ENCODE measurements around the gene HEYL.

The HEYL gene

GRCh38 chr1:39632323-39632681, 7.1 kb downstream of the HEYL start:
- Histone ChIP-seq H3K27me3 (replicated peaks; ENCODE audit: control insufficient read depth, insufficient read depth, low read length, poor library complexity, severe bottlenecking) (no peaks in the 10 kb centered on the region), H3K36me3 (ENCODE audit: control insufficient read depth, insufficient read depth, low read length) (no peaks in the 10 kb centered on the region), H3K4me1 (ENCODE audit: control insufficient read depth, insufficient read depth, low read length, poor library complexity, severe bottlenecking) (no peaks in the 10 kb centered on the region), H3K9me3 (ENCODE audit: control insufficient read depth, low read length) (no peaks in the 10 kb centered on the region), H3K27ac (ENCODE audit: insufficient read depth, low read length, poor library complexity, severe bottlenecking) (no peak overlapping the region), H3K4me3 (ENCODE audit: insufficient read depth, low read depth, low read length, poor library complexity, severe bottlenecking) (no peak overlapping the region)
- DNase-seq = no peak

- no peak for DNase-seq
- no peak overlapping the region for H3K4me3 ChIP-seq (ENCODE audit: insufficient read depth, low read depth, low read length, poor library complexity, severe bottlenecking)
- no peaks in the 10 kb centered on the region for H3K9me3 ChIP-seq (ENCODE audit: control insufficient read depth, low read length)
- H3K36me3 ChIP-seq (ENCODE audit: control insufficient read depth, insufficient read depth, low read length) = no peaks in the 10 kb centered on the region
- no peaks in the 10 kb centered on the region for H3K27me3 ChIP-seq (replicated peaks; ENCODE audit: control insufficient read depth, insufficient read depth, low read length, poor library complexity, severe bottlenecking)
- no peaks in the 10 kb centered on the region for H3K4me1 ChIP-seq (ENCODE audit: control insufficient read depth, insufficient read depth, low read length, poor library complexity, severe bottlenecking)
- H3K27ac ChIP-seq (ENCODE audit: insufficient read depth, low read length, poor library complexity, severe bottlenecking) = no peak overlapping the region
These were observed 7.8 kb downstream of the HEYL start for GRCh38 chr1:39631361-39632322.

- no peaks in the 10 kb centered on the region for H3K36me3 ChIP-seq (ENCODE audit: control insufficient read depth, insufficient read depth, low read length)
- no peak for DNase-seq
- H3K4me3 ChIP-seq (ENCODE audit: insufficient read depth, low read depth, low read length, poor library complexity, severe bottlenecking) = no peak overlapping the region
- no peaks in the 10 kb centered on the region for H3K4me1 ChIP-seq (ENCODE audit: control insufficient read depth, insufficient read depth, low read length, poor library complexity, severe bottlenecking)
- no peak overlapping the region for H3K27ac ChIP-seq (ENCODE audit: insufficient read depth, low read length, poor library complexity, severe bottlenecking)
- no peaks in the 10 kb centered on the region for H3K9me3 ChIP-seq (ENCODE audit: control insufficient read depth, low read length)
- no peaks in the 10 kb centered on the region for H3K27me3 ChIP-seq (replicated peaks; ENCODE audit: control insufficient read depth, insufficient read depth, low read length, poor library complexity, severe bottlenecking)
These were observed 10.6 kb downstream of the HEYL start for GRCh38 chr1:39628807-39629350.

GRCh38 chr1:39626646-39627045, 12.8 kb downstream of the HEYL start:
- Histone ChIP-seq H3K4me1 (ENCODE audit: control insufficient read depth, insufficient read depth, low read length, poor library complexity, severe bottlenecking) (no peaks in the 10 kb centered on the region), H3K9me3 (ENCODE audit: control insufficient read depth, low read length) (no peaks in the 10 kb centered on the region), H3K36me3 (ENCODE audit: control insufficient read depth, insufficient read depth, low read length) (no peaks in the 10 kb centered on the region), H3K4me3 (ENCODE audit: insufficient read depth, low read depth, low read length, poor library complexity, severe bottlenecking) (no peak overlapping the region), H3K27ac (ENCODE audit: insufficient read depth, low read length, poor library complexity, severe bottlenecking) (no peak overlapping the region), H3K27me3 (replicated peaks; ENCODE audit: control insufficient read depth, insufficient read depth, low read length, poor library complexity, severe bottlenecking) (no peaks in the 10 kb centered on the region)
- no peak for DNase-seq

GRCh38 chr1:39625462-39626273, 13.8 kb downstream of the HEYL start:
- Histone ChIP-seq H3K4me3 (ENCODE audit: insufficient read depth, low read depth, low read length, poor library complexity, severe bottlenecking) (no peak overlapping the region), H3K27me3 (replicated peaks; ENCODE audit: control insufficient read depth, insufficient read depth, low read length, poor library complexity, severe bottlenecking) (no peaks in the 10 kb centered on the region), H3K4me1 (ENCODE audit: control insufficient read depth, insufficient read depth, low read length, poor library complexity, severe bottlenecking) (no peaks in the 10 kb centered on the region), H3K9me3 (ENCODE audit: control insufficient read depth, low read length) (no peaks in the 10 kb centered on the region), H3K27ac (ENCODE audit: insufficient read depth, low read length, poor library complexity, severe bottlenecking) (no peak overlapping the region), H3K36me3 (ENCODE audit: control insufficient read depth, insufficient read depth, low read length) (no peaks in the 10 kb centered on the region)
- no peak for DNase-seq

GRCh38 chr1:39625009-39625408, 14.4 kb downstream of the HEYL start:
- Histone ChIP-seq H3K4me1 (ENCODE audit: control insufficient read depth, insufficient read depth, low read length, poor library complexity, severe bottlenecking) (no peaks in the 10 kb centered on the region), H3K27ac (ENCODE audit: insufficient read depth, low read length, poor library complexity, severe bottlenecking) (no peak overlapping the region), H3K27me3 (replicated peaks; ENCODE audit: control insufficient read depth, insufficient read depth, low read length, poor library complexity, severe bottlenecking) (no peaks in the 10 kb centered on the region), H3K4me3 (ENCODE audit: insufficient read depth, low read depth, low read length, poor library complexity, severe bottlenecking) (no peak overlapping the region), H3K36me3 (ENCODE audit: control insufficient read depth, insufficient read depth, low read length) (no peaks in the 10 kb centered on the region), H3K9me3 (ENCODE audit: control insufficient read depth, low read length) (no peaks in the 10 kb centered on the region)
- no peak for DNase-seq

GRCh38 chr1:39623053-39623452, 16.4 kb downstream of the HEYL start:
- Histone ChIP-seq H3K36me3 (ENCODE audit: control insufficient read depth, insufficient read depth, low read length) (no peaks in the 10 kb centered on the region), H3K9me3 (ENCODE audit: control insufficient read depth, low read length) (no peaks in the 10 kb centered on the region), H3K4me1 (ENCODE audit: control insufficient read depth, insufficient read depth, low read length, poor library complexity, severe bottlenecking) (no peaks in the 10 kb centered on the region), H3K4me3 (ENCODE audit: insufficient read depth, low read depth, low read length, poor library complexity, severe bottlenecking) (no peak overlapping the region), H3K27me3 (replicated peaks; ENCODE audit: control insufficient read depth, insufficient read depth, low read length, poor library complexity, severe bottlenecking) (no peaks in the 10 kb centered on the region), H3K27ac (ENCODE audit: insufficient read depth, low read length, poor library complexity, severe bottlenecking) (no peak overlapping the region)
- DNase-seq = no peak

GRCh38 chr1:39622427-39622826, 17.0 kb downstream of the HEYL start:
- H3K4me3 ChIP-seq (ENCODE audit: insufficient read depth, low read depth, low read length, poor library complexity, severe bottlenecking) = no peak overlapping the region
- no peaks in the 10 kb centered on the region for H3K27me3 ChIP-seq (replicated peaks; ENCODE audit: control insufficient read depth, insufficient read depth, low read length, poor library complexity, severe bottlenecking)

GRCh38 chr1:39620659-39621165, 18.7 kb downstream of the HEYL start:
- no peak overlapping the region for H3K27ac ChIP-seq (ENCODE audit: insufficient read depth, low read length, poor library complexity, severe bottlenecking)
- no peaks in the 10 kb centered on the region for H3K4me1 ChIP-seq (ENCODE audit: control insufficient read depth, insufficient read depth, low read length, poor library complexity, severe bottlenecking)
- no peaks in the 10 kb centered on the region for H3K36me3 ChIP-seq (ENCODE audit: control insufficient read depth, insufficient read depth, low read length)
- H3K9me3 ChIP-seq (ENCODE audit: control insufficient read depth, low read length) = no peaks in the 10 kb centered on the region
- DNase-seq = no peak
- no peaks in the 10 kb centered on the region for H3K27me3 ChIP-seq (replicated peaks; ENCODE audit: control insufficient read depth, insufficient read depth, low read length, poor library complexity, severe bottlenecking)
- H3K4me3 ChIP-seq (ENCODE audit: insufficient read depth, low read depth, low read length, poor library complexity, severe bottlenecking) = no peak overlapping the region

More at GRCh38 chr1:39622427-39622826, 17.0 kb downstream of the HEYL start:
- DNase-seq = no peak
- no peak overlapping the region for H3K27ac ChIP-seq (ENCODE audit: insufficient read depth, low read length, poor library complexity, severe bottlenecking)
- no peaks in the 10 kb centered on the region for H3K36me3 ChIP-seq (ENCODE audit: control insufficient read depth, insufficient read depth, low read length)
- no peaks in the 10 kb centered on the region for H3K4me1 ChIP-seq (ENCODE audit: control insufficient read depth, insufficient read depth, low read length, poor library complexity, severe bottlenecking)
- no peaks in the 10 kb centered on the region for H3K9me3 ChIP-seq (ENCODE audit: control insufficient read depth, low read length)

Data from effector memory CD4-positive, alpha-beta T cell (primary cell).